Activated B cell treated with CpG ODN at 0.5 μM for 24 hours (primary cell): ENCODE data around the gene RASAL1. TPM values are rescaled to one million over a fixed set of nuclear protein-coding genes. Genes with fewer than 3 reads are reported as not detected.

Experiments
- ATAC-seq: fragments of 200-7000 bp; cut with Tn5 transposase; one replicate; pipeline ENCODE4 v1.10.0; 2021; ENCODE audit warnings: low read depth, mild to moderate bottlenecking, moderate library complexity
- CTCF ChIA-PET: fragments of 350-600 bp; sonication (Branson Sonifier 250); formaldehyde crosslinking; loops from one replicate; lab custom pipeline; 2021; ENCODE audit warnings: antibody characterized with exemption; lab: Charles Lee
- POLR2A ChIA-PET: fragments of 350-600 bp; sonication (Branson Sonifier 250); formaldehyde crosslinking; loops from one replicate; lab custom pipeline; 2021; ENCODE audit warnings: antibody characterized with exemption; lab: Charles Lee
- DNase-seq: peaks from one replicate; pipeline ENCODE4 v3.0.0; 2022
- H3K27ac Mint-ChIP-seq: one replicate; pipeline ENCODE4 v1.8.0; 2020; ENCODE audit warnings: mixed read lengths
- H3K27me3 Mint-ChIP-seq: one replicate; pipeline ENCODE4 v1.8.0; 2021; ENCODE audit warnings: mixed read lengths
- H3K36me3 Mint-ChIP-seq: one replicate; pipeline ENCODE4 v1.8.0; 2021; ENCODE audit warnings: low read depth, mixed read lengths
- H3K4me1 Mint-ChIP-seq: one replicate; pipeline ENCODE4 v1.8.0; 2021; ENCODE audit warnings: mixed read lengths
- H3K4me3 Mint-ChIP-seq: one replicate; pipeline ENCODE4 v1.8.0; 2020; ENCODE audit warnings: mild to moderate bottlenecking, mixed read lengths
- H3K9me3 Mint-ChIP-seq: one replicate; pipeline ENCODE4 v1.8.0; 2020; ENCODE audit warnings: mixed read lengths
- CTCF ChIP-seq: fragments of 200-600 bp; IDR thresholded peaks from one replicate; pipeline ENCODE4 v1.8.0; 2022; ENCODE audit warnings: antibody characterized with exemption, mild to moderate bottlenecking
- intact Hi-C: fragments of 100-400 bp; cut with micrococcal nuclease; formaldehyde crosslinking; loops from one replicate; pipeline ENCODE4 v1.15.1; 2024
- total RNA-seq: library from RNA; stranded (reverse); gene quantifications from 2 replicates; pipeline ENCODE4 v1.2.3, GENCODE V29; 2022

The RASAL1 gene
- total RNA-seq, 1 donor from 2014 or later = 7.1 TPM

- H3K4me3 Mint-ChIP-seq = peak overlapping the region; percentile 80
- DNase-seq (peak; percentile 45), ATAC-seq (peak; percentile 66)
- intact Hi-C loops = loop anchor here (1.0 to 2.0 kb wide), 4 partner anchors 11 to 105 kb away; no protein-coding TSS in a partner anchor
- peaks cover 8% of the 10 kb centered on the region for H3K27me3 Mint-ChIP-seq
- peaks cover 24% of the 10 kb centered on the region for H3K4me1 Mint-ChIP-seq
- CTCF ChIA-PET = interaction anchor here (0.8 to 2.7 kb wide), 20 partner anchors 11 to 252 kb away, joined by 3 to 46 read pairs (median 4); partner anchors contain the start of gene RASAL1
- POLR2A ChIA-PET = interaction anchor here (0.8 to 2.7 kb wide), 15 partner anchors 10 to 175 kb away, joined by 3 to 14 read pairs (median 4); partner anchors contain the start of genes DDX54, OAS2, RASAL1 and RITA1
- H3K27ac Mint-ChIP-seq = no peak overlapping the region
- H3K9me3 Mint-ChIP-seq = no peaks in the 10 kb centered on the region
- peaks cover 17% of the 10 kb centered on the region for H3K36me3 Mint-ChIP-seq
- TF ChIP-seq CTCF = no peak
These were observed 17.6 kb upstream of the RASAL1 start for GRCh38 chr12:113152835-113153814.

GRCh38 chr12:113152196-113152834, 16.8 kb upstream of the RASAL1 start:
- H3K4me1 Mint-ChIP-seq = peaks cover 24% of the 10 kb centered on the region
- ChIA-PET CTCF (interaction anchor here (0.9 to 2.7 kb wide), 16 partner anchors 10 to 160 kb away, joined by 3 to 46 read pairs (median 6); partner anchors contain the start of gene RASAL1), POLR2A (interaction anchor here (0.8 to 2.7 kb wide), 7 partner anchors 10 to 60 kb away, joined by 3 to 14 read pairs (median 4); partner anchors contain the start of genes DDX54 and RITA1)
- no peaks in the 10 kb centered on the region for H3K9me3 Mint-ChIP-seq
- H3K36me3 Mint-ChIP-seq = peaks cover 9% of the 10 kb centered on the region
- peaks cover 8% of the 10 kb centered on the region for H3K27me3 Mint-ChIP-seq
- intact Hi-C loops = loop anchor here (2.0 kb wide), 1 partner anchor 22 kb away; no protein-coding TSS in a partner anchor
- DNase-seq = no peak
- no peak for TF ChIP-seq CTCF
- ATAC-seq = no peak
- H3K27ac Mint-ChIP-seq = no peak overlapping the region
- H3K4me3 Mint-ChIP-seq = peak overlapping the region; percentile 80

- no peak for DNase-seq
- H3K27me3 Mint-ChIP-seq = peaks cover 8% of the 10 kb centered on the region
- peaks cover 2% of the 10 kb centered on the region for H3K36me3 Mint-ChIP-seq
- TF ChIP-seq CTCF = no peak
- peaks cover 24% of the 10 kb centered on the region for H3K4me1 Mint-ChIP-seq
- intact Hi-C loops = loop anchor here (2.0 kb wide), 1 partner anchor 23 kb away; no protein-coding TSS in a partner anchor
- ATAC-seq = no peak
- ChIA-PET CTCF (interaction anchor here (1.0 to 1.6 kb wide), 2 partner anchors 77 to 159 kb away, joined by 3 to 8 read pairs; no protein-coding TSS in a partner anchor), POLR2A (interaction anchor here (1.1 to 2.7 kb wide), 2 partner anchors 9 to 30 kb away, joined by 5 to 14 read pairs; no protein-coding TSS in a partner anchor)
- no peaks in the 10 kb centered on the region for H3K9me3 Mint-ChIP-seq
- peak overlapping the region; percentile 80 for H3K4me3 Mint-ChIP-seq
- H3K27ac Mint-ChIP-seq = no peak overlapping the region
These were observed 16.1 kb upstream of the RASAL1 start for GRCh38 chr12:113151655-113152054.

GRCh38 chr12:113149361-113150150, 14.0 kb upstream of the RASAL1 start, which contains the start of gene CFAP73:
Gene CFAP73 (plus strand): TSS chr12:113149724. CDS start chr12:113149858, 134 bp downstream.
- H3K36me3 Mint-ChIP-seq = no peaks in the 10 kb centered on the region
- intact Hi-C loops = no loop called here
- POLR2A ChIA-PET = no interaction called here
- H3K4me3 Mint-ChIP-seq = no peak within 1 kb of the TSS
- peaks cover 6% of the 10 kb centered on the region for H3K27me3 Mint-ChIP-seq
- H3K9me3 Mint-ChIP-seq = no peaks in the 10 kb centered on the region
- ATAC-seq (no peak), DNase-seq (no peak)
- H3K4me1 Mint-ChIP-seq = peaks cover 16% of the 10 kb centered on the region
- CTCF ChIA-PET = interaction anchor here (1.0 kb wide), 1 partner anchor 100 kb away, joined by 3 read pairs; no protein-coding TSS in a partner anchor
- H3K27ac Mint-ChIP-seq = no peak within 1 kb of the TSS
- TF ChIP-seq CTCF = no peak
